ENCODE results near the gene RGL3. TPM values are rescaled to one million over a fixed set of nuclear protein-coding genes. Genes with fewer than 3 reads are reported as not detected.
"Not testable (repeated sequence)": the region's sequence is repeated elsewhere in the genome, so short reads cannot be mapped to it uniquely, and the experiment has no call there.

The RGL3 gene
- total RNA-seq, 2 donors from 2014 or later = 125 to 131 TPM

DNA sequence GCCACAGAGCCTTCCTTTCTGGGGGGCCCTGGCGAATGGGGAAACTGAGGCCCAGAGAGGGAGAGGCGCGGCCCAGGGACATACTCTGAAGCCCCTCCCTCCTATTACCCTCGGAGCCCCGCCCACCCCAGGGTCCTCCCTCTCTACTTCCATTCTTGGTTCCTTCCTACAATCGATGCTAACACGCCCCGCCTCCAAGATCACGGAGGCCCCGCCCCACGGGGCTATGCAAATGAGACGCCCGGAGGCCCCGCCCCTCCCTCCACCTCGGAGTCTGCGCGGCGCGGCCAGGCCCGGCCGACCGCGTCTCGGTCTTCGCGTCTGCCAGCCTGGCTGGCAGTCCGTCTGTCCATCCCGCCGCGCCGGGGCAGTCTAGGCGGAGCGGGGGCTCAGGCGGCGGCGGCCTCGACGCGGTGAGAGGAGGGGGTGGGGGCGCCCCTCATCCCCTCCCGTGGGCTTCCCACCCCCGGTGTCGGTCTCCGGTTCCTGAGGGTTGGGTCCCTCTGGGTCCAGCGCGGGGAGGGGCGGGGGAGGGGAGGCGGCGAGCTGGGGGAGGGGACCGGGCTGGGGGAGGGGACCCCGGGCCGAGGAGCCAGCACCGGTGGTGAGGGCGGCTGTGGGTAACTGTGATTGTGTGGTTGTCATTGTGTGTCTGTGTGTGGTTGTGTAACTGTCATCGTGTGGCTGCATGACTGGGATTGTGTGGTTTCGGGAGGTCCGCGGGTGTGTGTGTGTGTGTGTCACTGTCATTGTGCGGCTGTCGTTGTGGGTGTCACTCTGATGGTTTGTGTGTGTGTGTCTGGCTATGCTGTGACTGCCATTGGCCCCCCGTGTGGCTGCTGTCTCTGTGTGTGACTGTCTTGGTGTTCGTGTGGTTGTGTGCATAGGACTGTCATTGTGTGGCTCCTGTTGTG lies 63.7 kb downstream of the RGL3 start, which contains the start of gene PLPPR2:
Gene PLPPR2, plus strand, starts transcription at position 273 of the 914 bp plus-strand sequence. CDS start 2,242 bp downstream, outside the sequence.
- Mint-ChIP-seq H3K27me3 (ENCODE audit: insufficient read depth) (peaks cover 67% of the 10 kb centered on the region), H3K4me1 (peaks cover 4% of the 10 kb centered on the region), H3K9me3 (no peaks in the 10 kb centered on the region), H3K36me3 (ENCODE audit: low read depth) (no peaks in the 10 kb centered on the region), H3K4me3 (peak within 1 kb of the TSS; percentile 44), H3K27ac (no peak within 1 kb of the TSS)
- Histone ChIP-seq H3K36me3 (ENCODE audit: control insufficient read depth, insufficient read depth, low read length) (no peaks in the 10 kb centered on the region), H3K4me3 (ENCODE audit: low read length) (peak within 1 kb of the TSS; percentile 71), H3K27me3 (ENCODE audit: control insufficient read depth, insufficient read depth, low read length, poor library complexity, severe bottlenecking) (peaks cover 7% of the 10 kb centered on the region), H3K9ac (ENCODE audit: extremely low read depth, low read length, poor library complexity, severe bottlenecking) (no peak within 1 kb of the TSS), H3K27ac (ENCODE audit: low read depth, low read length) (no peak within 1 kb of the TSS), H3K4me1 (ENCODE audit: control insufficient read depth, insufficient read depth, low read length) (no peaks in the 10 kb centered on the region), H3K9me3 (ENCODE audit: control insufficient read depth, low read length) (no peaks in the 10 kb centered on the region)
- WGBS, 2 experiments (ENCODE audit: insufficient coverage in 1 of 2, insufficient read length in 1 of 2) = 13 to 40% methylated on average over 4 to 52 of the region's 62 CpGs
- peak; percentile 98 for DNase-seq
- TF ChIP-seq, protein P1, sequence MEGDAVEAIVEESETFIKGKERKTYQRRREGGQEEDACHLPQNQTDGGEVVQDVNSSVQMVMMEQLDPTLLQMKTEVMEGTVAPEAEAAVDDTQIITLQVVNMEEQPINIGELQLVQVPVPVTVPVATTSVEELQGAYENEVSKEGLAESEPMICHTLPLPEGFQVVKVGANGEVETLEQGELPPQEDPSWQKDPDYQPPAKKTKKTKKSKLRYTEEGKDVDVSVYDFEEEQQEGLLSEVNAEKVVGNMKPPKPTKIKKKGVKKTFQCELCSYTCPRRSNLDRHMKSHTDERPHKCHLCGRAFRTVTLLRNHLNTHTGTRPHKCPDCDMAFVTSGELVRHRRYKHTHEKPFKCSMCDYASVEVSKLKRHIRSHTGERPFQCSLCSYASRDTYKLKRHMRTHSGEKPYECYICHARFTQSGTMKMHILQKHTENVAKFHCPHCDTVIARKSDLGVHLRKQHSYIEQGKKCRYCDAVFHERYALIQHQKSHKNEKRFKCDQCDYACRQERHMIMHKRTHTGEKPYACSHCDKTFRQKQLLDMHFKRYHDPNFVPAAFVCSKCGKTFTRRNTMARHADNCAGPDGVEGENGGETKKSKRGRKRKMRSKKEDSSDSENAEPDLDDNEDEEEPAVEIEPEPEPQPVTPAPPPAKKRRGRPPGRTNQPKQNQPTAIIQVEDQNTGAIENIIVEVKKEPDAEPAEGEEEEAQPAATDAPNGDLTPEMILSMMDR (conservative IDR thresholded peaks at IDR 0.05) = no peak

DNA sequence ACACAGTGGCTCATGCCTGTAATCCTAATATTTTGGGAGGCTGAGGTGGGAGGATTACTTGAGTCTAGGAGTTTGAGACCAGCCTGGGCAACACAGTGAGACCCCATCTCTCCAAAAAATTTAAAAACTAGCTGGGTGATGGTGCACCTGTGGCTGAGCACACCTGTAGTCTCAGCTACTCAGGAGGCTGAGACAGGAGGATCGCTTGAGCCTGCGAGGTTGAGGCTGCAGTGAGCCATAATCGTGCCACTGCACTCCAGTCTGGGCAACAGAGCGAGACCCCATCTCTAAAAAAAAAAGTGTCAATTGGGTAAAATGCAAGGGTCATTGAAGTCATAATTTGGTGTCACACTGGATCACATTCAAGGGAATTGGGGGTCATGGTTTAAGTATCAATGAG lies 65.0 kb downstream of the RGL3 start:
- H3K9me3 Mint-ChIP-seq; H3K27me3 ChIP-seq (ENCODE audit: control insufficient read depth, insufficient read depth, low read length, poor library complexity, severe bottlenecking); H3K27ac ChIP-seq (ENCODE audit: low read depth, low read length); H3K9me3 ChIP-seq (ENCODE audit: control insufficient read depth, low read length); H3K4me3 Mint-ChIP-seq; H3K9ac ChIP-seq (ENCODE audit: extremely low read depth, low read length, poor library complexity, severe bottlenecking); H3K4me1 ChIP-seq (ENCODE audit: control insufficient read depth, insufficient read depth, low read length); H3K36me3 Mint-ChIP-seq (ENCODE audit: low read depth); H3K4me1 Mint-ChIP-seq; H3K27ac Mint-ChIP-seq; H3K4me3 ChIP-seq (ENCODE audit: low read length); DNase-seq; H3K36me3 ChIP-seq (ENCODE audit: control insufficient read depth, insufficient read depth, low read length): not testable (repeated sequence)
- WGBS, 2 experiments (ENCODE audit: insufficient coverage in 1 of 2, insufficient read length in 1 of 2) = 89 to 98% methylated on average over 4 of the region's 4 CpGs
- peaks cover 57% of the 10 kb centered on the region for H3K27me3 Mint-ChIP-seq (ENCODE audit: insufficient read depth)

DNA sequence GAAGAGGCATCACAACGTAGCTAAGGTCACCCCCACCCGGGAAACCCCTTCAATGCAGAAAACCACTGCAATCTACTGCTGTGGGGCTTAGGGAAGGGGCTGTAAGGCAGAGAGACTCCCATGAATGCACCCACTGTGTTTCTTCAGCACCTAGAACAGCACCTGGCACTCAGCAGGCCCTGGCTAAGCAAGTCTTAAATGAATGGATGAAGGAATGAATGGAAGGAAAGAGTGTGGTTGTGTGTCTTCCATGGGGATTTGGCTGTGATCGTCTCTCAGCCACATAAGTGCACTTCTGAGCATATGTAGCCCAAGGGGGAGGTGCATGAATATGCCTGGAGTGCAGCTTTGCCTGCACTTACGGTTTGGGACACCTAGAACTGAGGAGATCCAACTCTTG lies 69.9 kb downstream of the RGL3 start:
- Histone ChIP-seq H3K9me3 (ENCODE audit: control insufficient read depth, low read length) (no peaks in the 10 kb centered on the region), H3K27ac (ENCODE audit: low read depth, low read length) (no peak overlapping the region), H3K4me3 (ENCODE audit: low read length) (no peak overlapping the region), H3K9ac (ENCODE audit: extremely low read depth, low read length, poor library complexity, severe bottlenecking) (no peak overlapping the region), H3K36me3 (ENCODE audit: control insufficient read depth, insufficient read depth, low read length) (no peaks in the 10 kb centered on the region), H3K27me3 (ENCODE audit: control insufficient read depth, insufficient read depth, low read length, poor library complexity, severe bottlenecking) (no peaks in the 10 kb centered on the region), H3K4me1 (ENCODE audit: control insufficient read depth, insufficient read depth, low read length) (peaks cover 3% of the 10 kb centered on the region)
- Mint-ChIP-seq H3K9me3 (peaks cover 11% of the 10 kb centered on the region), H3K27me3 (ENCODE audit: insufficient read depth) (peaks cover 24% of the 10 kb centered on the region), H3K36me3 (ENCODE audit: low read depth) (no peaks in the 10 kb centered on the region), H3K4me3 (no peak overlapping the region), H3K4me1 (peaks cover 12% of the 10 kb centered on the region), H3K27ac (no peak overlapping the region)
- TF ChIP-seq, protein P1 (conservative IDR thresholded peaks at IDR 0.05) = no peak
- 85 to 91% methylated on average over 3 to 4 of the region's 4 CpGs for WGBS, 2 experiments (ENCODE audit: insufficient coverage in 1 of 2, insufficient read length in 1 of 2)
- DNase-seq = no peak
